Tibial artery (tissue), 4 donors: Measurements from ENCODE around the gene CLIC3.

Experiments
- DNase-seq, 2 donors: peaks; one replicate each; pipeline ENCODE4 v3.0.0-alpha.2; 2019
- H3K27ac ChIP-seq, 2 donors: fragments of 200-600 bp; sonication (generic) in 1 of 2; 1 replicate in 1 of 2; 2 replicates in 1 of 2; pipeline ENCODE4 v1.5.1; 2018 to 2019; ENCODE audit warnings: mild to moderate bottlenecking in 1 of 2
- H3K27me3 ChIP-seq, 2 donors: fragments of 200-600 bp; sonication (generic) in 1 of 2; one replicate each; pipeline versions ENCODE4 v1.5.1 to v1.6.0; 2016 to 2019
- H3K36me3 ChIP-seq, 3 donors: fragments of 200-600 bp; sonication (generic) in 2 of 3; one replicate each; pipeline ENCODE4 v1.5.1; 2016 to 2019; ENCODE audit warnings: mild to moderate bottlenecking in 2 of 3
- H3K4me1 ChIP-seq, 4 donors: fragments of 200-600 bp; sonication (generic) in 2 of 4; 1 replicate in 3 of 4; 2 replicates in 1 of 4; pipeline ENCODE4 v1.5.1; 2016 to 2019
- H3K4me3 ChIP-seq, 2 donors: fragments of 200-600 bp; sonication (generic) in 1 of 2; 1 replicate in 1 of 2; 2 replicates in 1 of 2; pipeline ENCODE4 v1.5.1; 2018 to 2019; ENCODE audit warnings: mild to moderate bottlenecking in 2 of 2
- H3K9me3 ChIP-seq, 3 donors: fragments of 200-600 bp; sonication (generic) in 1 of 3; one replicate each; pipeline ENCODE4 v1.5.1; 2016 to 2019
- intact Hi-C: fragments of 100-400 bp; cut with DNase I; formaldehyde crosslinking; loops from one replicate; pipeline ENCODE4 v1.15.0; 2023; ENCODE audit warnings: low total_unique reads
- TF ChIP-seq, protein P1 (sequence below), 2 experiments: fragments of 200-600 bp in 1 of 2; fragments of 450-650 bp in 1 of 2; IDR thresholded peaks; one replicate each; pipeline ENCODE4 v1.5.1; 2017 to 2019; ENCODE audit warnings: antibody characterized with exemption in 2 of 2, mild to moderate bottlenecking in 1 of 2, moderate library complexity in 1 of 2

Gene CLIC3

DNA sequence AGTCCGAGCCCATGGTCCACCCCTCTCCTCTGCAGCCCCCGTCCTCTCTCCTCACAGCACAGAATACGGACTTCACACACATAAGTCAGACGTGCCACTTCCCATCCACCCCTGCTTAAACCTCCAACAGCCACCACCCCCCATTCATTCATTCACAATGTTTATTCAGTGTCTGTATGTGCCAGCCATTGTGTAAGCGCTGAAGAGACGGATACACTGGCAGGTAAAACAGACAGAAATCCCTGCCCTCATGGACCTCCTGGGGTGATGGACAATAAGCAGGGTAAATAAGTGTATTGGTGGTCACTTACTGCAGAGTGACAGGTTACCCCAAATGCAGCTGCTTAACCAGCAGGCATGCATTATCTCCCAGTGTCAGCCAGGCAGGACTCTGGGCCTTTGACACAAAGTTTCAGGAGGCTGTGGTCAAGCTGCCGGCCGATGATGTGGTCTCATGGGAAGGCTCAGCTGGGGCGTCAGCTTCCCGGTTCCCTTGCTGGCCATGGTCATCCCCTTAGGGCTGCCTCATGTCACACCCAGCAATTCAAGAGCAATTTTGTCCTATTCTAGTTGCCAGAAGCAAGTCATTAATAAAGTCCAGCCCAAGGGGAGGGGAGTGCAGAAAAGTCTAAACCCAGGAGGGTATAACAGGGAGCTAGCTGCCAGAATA lies 6.0 kb downstream of the CLIC3 start:
- peaks cover 0 to 19% (median 14%) of the 10 kb centered on the region in 4 donors for H3K4me1 ChIP-seq
- TF ChIP-seq, protein P1, sequence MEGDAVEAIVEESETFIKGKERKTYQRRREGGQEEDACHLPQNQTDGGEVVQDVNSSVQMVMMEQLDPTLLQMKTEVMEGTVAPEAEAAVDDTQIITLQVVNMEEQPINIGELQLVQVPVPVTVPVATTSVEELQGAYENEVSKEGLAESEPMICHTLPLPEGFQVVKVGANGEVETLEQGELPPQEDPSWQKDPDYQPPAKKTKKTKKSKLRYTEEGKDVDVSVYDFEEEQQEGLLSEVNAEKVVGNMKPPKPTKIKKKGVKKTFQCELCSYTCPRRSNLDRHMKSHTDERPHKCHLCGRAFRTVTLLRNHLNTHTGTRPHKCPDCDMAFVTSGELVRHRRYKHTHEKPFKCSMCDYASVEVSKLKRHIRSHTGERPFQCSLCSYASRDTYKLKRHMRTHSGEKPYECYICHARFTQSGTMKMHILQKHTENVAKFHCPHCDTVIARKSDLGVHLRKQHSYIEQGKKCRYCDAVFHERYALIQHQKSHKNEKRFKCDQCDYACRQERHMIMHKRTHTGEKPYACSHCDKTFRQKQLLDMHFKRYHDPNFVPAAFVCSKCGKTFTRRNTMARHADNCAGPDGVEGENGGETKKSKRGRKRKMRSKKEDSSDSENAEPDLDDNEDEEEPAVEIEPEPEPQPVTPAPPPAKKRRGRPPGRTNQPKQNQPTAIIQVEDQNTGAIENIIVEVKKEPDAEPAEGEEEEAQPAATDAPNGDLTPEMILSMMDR (IDR thresholded peaks at IDR 0.05) = no peak
- H3K9me3 ChIP-seq = no peaks in the 10 kb centered on the region
- no peaks in the 10 kb centered on the region for H3K36me3 ChIP-seq
- no peak overlapping the region for H3K4me3 ChIP-seq
- peaks cover 0 to 23% of the 10 kb centered on the region in 2 donors for H3K27me3 ChIP-seq
- intact Hi-C loops = no loop called here
- no peak for DNase-seq
- no peak overlapping the region for H3K27ac ChIP-seq

DNA sequence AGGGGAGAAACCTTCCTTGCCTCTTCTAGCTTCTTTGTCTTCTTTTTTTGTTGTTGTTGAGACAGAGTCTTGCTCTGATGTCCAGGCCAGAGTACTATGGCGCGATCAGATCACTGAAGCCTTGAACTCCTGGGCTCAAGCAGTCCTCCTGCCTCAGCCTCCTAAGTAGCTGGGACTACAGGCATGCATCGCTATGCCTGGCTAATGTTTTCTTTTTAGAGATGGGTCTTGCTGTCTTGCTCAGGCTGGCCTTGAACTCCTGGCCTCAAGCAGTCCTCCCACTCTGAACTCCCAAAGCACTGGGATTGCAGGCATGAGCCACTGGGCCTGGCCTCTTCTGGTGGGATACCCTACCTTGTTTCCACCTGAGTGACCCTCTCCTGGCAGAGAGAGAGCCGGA lies 7.5 kb downstream of the CLIC3 start:
- TF ChIP-seq, protein P1 (IDR thresholded peaks at IDR 0.05) = no peak
- H3K27me3 ChIP-seq = peaks cover 0 to 29% of the 10 kb centered on the region in 2 donors
- intact Hi-C loops = loop anchor here (5.0 kb wide), 1 partner anchor 37 kb away; the partner anchor contains the start of gene LCN12
- no peak overlapping the region for H3K4me3 ChIP-seq
- peaks cover 0 to 19% (median 10%) of the 10 kb centered on the region in 4 donors for H3K4me1 ChIP-seq
- no peaks in the 10 kb centered on the region for H3K9me3 ChIP-seq
- no peak overlapping the region for H3K27ac ChIP-seq
- no peaks in the 10 kb centered on the region for H3K36me3 ChIP-seq
- DNase-seq = no peak

DNA sequence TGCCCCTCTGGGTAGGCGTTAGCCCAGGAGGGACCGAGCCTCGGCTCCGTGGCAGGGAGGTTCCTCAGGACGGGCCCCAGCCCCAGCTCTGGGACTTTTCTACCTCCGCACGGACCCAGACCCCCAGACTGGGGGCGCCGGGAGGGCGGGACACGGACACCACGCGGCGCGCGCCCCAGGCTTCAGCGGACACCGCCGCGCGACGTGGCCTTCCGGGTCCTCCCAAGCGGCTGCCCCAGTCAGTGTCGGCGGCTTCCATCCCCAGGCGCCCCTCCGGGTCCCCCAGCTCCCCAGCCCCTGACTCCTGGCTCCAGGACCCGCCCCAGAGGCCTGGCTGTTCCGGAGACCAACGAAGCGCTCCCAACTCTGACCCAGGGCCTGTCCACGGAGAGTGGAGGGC lies 10.5 kb downstream of the CLIC3 start:
- TF ChIP-seq, protein P1 (IDR thresholded peaks at IDR 0.05) = no peak
- Histone ChIP-seq H3K36me3 (no peaks in the 10 kb centered on the region), H3K27me3 (peaks cover 0 to 59% of the 10 kb centered on the region in 2 donors), H3K9me3 (no peaks in the 10 kb centered on the region), H3K27ac (no peak overlapping the region), H3K4me1 (peaks cover 0 to 8% (median 2%) of the 10 kb centered on the region in 4 donors), H3K4me3 (no peak overlapping the region)
- DNase-seq = no peak
- intact Hi-C loops = loop anchor here (5.0 kb wide), 1 partner anchor 34 kb away; the partner anchor contains the start of gene LCN12

DNA sequence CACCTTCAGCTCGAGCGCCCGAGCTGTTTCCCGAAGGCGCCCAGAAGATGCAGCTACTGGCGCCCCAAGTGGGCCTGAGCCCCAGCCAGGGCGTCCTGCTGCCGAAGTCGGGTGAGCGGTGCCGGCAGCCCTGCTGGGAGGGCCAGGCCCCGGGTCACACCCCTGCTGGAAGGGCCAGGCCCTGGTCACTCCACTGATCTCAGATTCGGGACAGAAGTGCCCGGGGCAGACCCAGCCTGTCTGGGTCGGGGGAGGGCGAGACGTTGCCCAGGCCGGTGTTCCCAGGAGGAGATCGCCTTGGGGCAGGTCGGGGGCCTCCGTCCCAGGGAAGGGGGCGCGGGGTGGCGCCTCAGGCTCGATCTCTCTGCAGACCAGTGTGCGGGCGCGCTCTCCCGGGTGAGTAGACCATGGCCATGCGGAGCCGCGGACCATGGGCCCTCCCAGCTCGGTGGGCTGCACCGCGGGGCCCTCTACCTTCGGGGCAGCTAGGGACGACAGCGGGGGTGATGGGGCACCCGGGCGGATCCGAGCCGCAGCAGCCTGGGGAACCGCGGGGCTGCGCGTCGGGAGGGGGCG lies 11.3 kb downstream of the CLIC3 start:
- H3K27me3 ChIP-seq = peaks cover 0 to 63% of the 10 kb centered on the region in 2 donors
- DNase-seq = no peak
- H3K4me1 ChIP-seq = peaks cover 0 to 8% (median 2%) of the 10 kb centered on the region in 4 donors
- no peaks in the 10 kb centered on the region for H3K9me3 ChIP-seq
- intact Hi-C loops = loop anchor here (5.0 kb wide), 1 partner anchor 33 kb away; the partner anchor contains the start of gene LCN12
- H3K36me3 ChIP-seq = no peaks in the 10 kb centered on the region
- no peak overlapping the region for H3K4me3 ChIP-seq
- TF ChIP-seq, protein P1 (IDR thresholded peaks at IDR 0.05) = no peak
- H3K27ac ChIP-seq = no peak overlapping the region

DNA sequence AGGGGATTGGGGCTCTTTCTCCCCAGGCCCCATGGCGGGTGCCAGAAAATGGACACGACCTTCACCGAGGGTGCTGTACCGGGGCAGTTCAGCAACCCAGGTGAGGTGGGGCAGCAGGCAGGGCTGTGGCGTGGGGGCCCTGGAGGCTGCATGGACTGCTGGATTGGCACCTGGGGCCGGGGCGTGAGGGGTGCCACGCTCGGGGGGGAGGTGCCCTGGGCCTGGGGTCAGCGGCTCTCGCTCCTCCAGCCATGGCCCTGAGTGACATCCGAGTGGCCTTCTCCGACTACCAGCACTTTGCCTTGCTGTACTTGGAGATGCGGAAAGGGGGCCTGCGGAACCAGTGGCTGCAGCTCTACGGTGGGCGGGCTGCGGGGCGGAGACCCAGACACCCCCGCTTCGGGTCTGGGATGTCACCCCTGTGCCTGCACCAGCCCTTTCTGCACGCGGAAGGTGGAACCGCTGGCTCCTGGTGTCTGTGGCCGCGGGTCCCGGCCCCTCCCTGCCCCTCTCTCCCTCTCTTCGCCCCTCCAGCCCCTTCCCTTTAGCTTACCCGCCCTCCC lies 11.8 kb downstream of the CLIC3 start:
- H3K27ac ChIP-seq = no peak overlapping the region
- TF ChIP-seq, protein P1 (IDR thresholded peaks at IDR 0.05) = no peak
- peaks cover 0 to 69% of the 10 kb centered on the region in 2 donors for H3K27me3 ChIP-seq
- H3K4me3 ChIP-seq = no peak overlapping the region
- peaks cover 0 to 8% (median 2%) of the 10 kb centered on the region in 4 donors for H3K4me1 ChIP-seq
- intact Hi-C loops = loop anchor here (5.0 kb wide), 1 partner anchor 32 kb away; the partner anchor contains the start of gene LCN12
- no peaks in the 10 kb centered on the region for H3K9me3 ChIP-seq
- no peaks in the 10 kb centered on the region for H3K36me3 ChIP-seq
- DNase-seq = no peak
